CD4-positive, alpha-beta T cell (primary cell): ENCODE data around the gene SH3BP1. TPM values are rescaled to one million over a fixed set of nuclear protein-coding genes. Genes with fewer than 3 reads are reported as not detected.

Experiments
- ATAC-seq: fragments of 200-7000 bp; cut with Tn5 transposase; one replicate; pipeline ENCODE4 v1.10.0; 2022; ENCODE audit warnings: mild to moderate bottlenecking; ENCODE audit not compliant: poor library complexity
- CTCF ChIA-PET: fragments of 350-600 bp; sonication (Branson Sonifier 250); formaldehyde crosslinking; loops from one replicate; lab custom pipeline; 2021; ENCODE audit warnings: antibody characterized with exemption, inconsistent platforms; lab: Charles Lee
- POLR2A ChIA-PET: fragments of 350-600 bp; sonication (Branson Sonifier 250); formaldehyde crosslinking; loops from one replicate; lab custom pipeline; 2021; ENCODE audit warnings: antibody characterized with exemption, inconsistent platforms; lab: Charles Lee
- DNase-seq, 14 experiments: peaks; one replicate each; pipeline ENCODE4 v3.0.0-alpha.2; 2013 to 2020; ENCODE audit warnings: mixed read lengths in 2 of 14
- H3K27ac ChIP-seq, 2 donors: one replicate each; pipeline versions ENCODE4 v1.5.1 to v1.7.0; 2013; ENCODE audit warnings: low read length in 2 of 2, low read depth in 1 of 2, mild to moderate bottlenecking in 1 of 2
- H3K27me3 ChIP-seq, 2 experiments: 1 replicate in 1 of 2; 2 replicates in 1 of 2; pipeline versions ENCODE4 v1.6.1 to v1.7.0; 2013; ENCODE audit warnings: low read length in 2 of 2, control low read depth in 1 of 2, mild to moderate bottlenecking in 1 of 2, moderate library complexity in 1 of 2; ENCODE audit not compliant: insufficient read depth in 2 of 2, control insufficient read depth in 1 of 2
- H3K36me3 ChIP-seq: one replicate; pipeline ENCODE4 v1.6.1; 2013; ENCODE audit warnings: low read length, control low read depth; ENCODE audit not compliant: insufficient read depth
- H3K4me1 ChIP-seq: one replicate; pipeline ENCODE4 v1.6.1; 2013; ENCODE audit warnings: low read length, control low read depth; ENCODE audit not compliant: insufficient read depth
- H3K4me3 ChIP-seq: one replicate; pipeline ENCODE4 v1.5.1; 2013; ENCODE audit warnings: mild to moderate bottlenecking, low read length, moderate library complexity
- H3K9me3 ChIP-seq, 2 experiments: 1 replicate in 1 of 2; 2 replicates in 1 of 2; pipeline versions ENCODE4 v1.6.1 to v1.7.0; 2013; ENCODE audit warnings: low read length in 2 of 2, mild to moderate bottlenecking in 2 of 2, control low read depth in 1 of 2, moderate library complexity in 1 of 2; ENCODE audit not compliant: control insufficient read depth in 1 of 2, insufficient read depth in 1 of 2
- H3K27ac Mint-ChIP-seq: one replicate; pipeline ENCODE4 v1.8.0; 2020; ENCODE audit warnings: mixed read lengths
- H3K27me3 Mint-ChIP-seq: one replicate; pipeline ENCODE4 v1.8.0; 2021; ENCODE audit warnings: mixed read lengths
- H3K36me3 Mint-ChIP-seq: one replicate; pipeline ENCODE4 v1.8.0; 2021; ENCODE audit warnings: low read depth, mixed read lengths
- H3K4me1 Mint-ChIP-seq: one replicate; pipeline ENCODE4 v1.8.0; 2021; ENCODE audit warnings: low read depth, mixed read lengths
- H3K4me3 Mint-ChIP-seq: one replicate; pipeline ENCODE4 v1.8.0; 2020; ENCODE audit warnings: mild to moderate bottlenecking, mixed read lengths
- H3K9me3 Mint-ChIP-seq: one replicate; pipeline ENCODE4 v1.8.0; 2020; ENCODE audit warnings: mixed read lengths
- CTCF ChIP-seq: fragments of 200-600 bp; IDR thresholded peaks from one replicate; pipeline ENCODE4 v1.8.0; 2022; ENCODE audit warnings: antibody characterized with exemption, mild to moderate bottlenecking
- intact Hi-C, 2 experiments: fragments of 100-400 bp; cut with DNase I in 1 of 2; cut with micrococcal nuclease in 1 of 2; formaldehyde crosslinking; loops; one replicate each; pipeline versions ENCODE4 v1.15.1 to v1.9.0; 2023 to 2025; cut with DNase I, micrococcal nuclease
- total RNA-seq, 174 experiments: library from RNA in 2 of 174; stranded (reverse) in 2 of 174; gene quantifications; one replicate each; pipeline ENCODE4 v1.2.3 and lab custom pipeline; 2021 to 2026

The SH3BP1 gene
- total RNA-seq, 2 experiments from 2014 or later = 46.9 to 49.0 TPM

GRCh38 chr22:37639771-37640590, 512 bp downstream of the SH3BP1 start:
- H3K36me3 ChIP-seq = peaks cover 38% of the 10 kb centered on the region
- Mint-ChIP-seq H3K4me1 (peaks cover 67% of the 10 kb centered on the region), H3K27ac (peak overlapping the region; percentile 90), H3K9me3 (no peaks in the 10 kb centered on the region), H3K36me3 (peaks cover 45% of the 10 kb centered on the region), H3K4me3 (peak overlapping the region; percentile 100), H3K27me3 (no peaks in the 10 kb centered on the region)
- peak overlapping the region; percentile 65 to 77 for H3K27ac ChIP-seq
- ATAC-seq = peak; percentile 20
- ChIA-PET POLR2A (interaction anchor here (1.1 to 9.5 kb wide), 7 partner anchors 8 to 41 kb away, joined by 3 to 107 read pairs (median 15); partner anchors contain the start of genes GGA1 and PDXP), CTCF (interaction anchor here (7.4 kb wide), 1 partner anchor 41 kb away, joined by 171 read pairs; the partner anchor contains the start of genes LGALS1 and NOL12)
- no peaks in the 10 kb centered on the region for H3K9me3 ChIP-seq
- TF ChIP-seq CTCF = no peak
- intact Hi-C loops = loop anchor here in 1 of 2 experiments (2.0 kb wide), 1 partner anchor 19 kb away; the partner anchor contains the start of gene PDXP
- H3K4me1 ChIP-seq = peaks cover 87% of the 10 kb centered on the region
- H3K4me3 ChIP-seq = peak overlapping the region; percentile 97
- peak in 3 of 14 experiments; percentile 39 to 66 (median 64) for DNase-seq
- no peaks in the 10 kb centered on the region for H3K27me3 ChIP-seq

GRCh38 chr22:37640591-37641560, 1.4 kb downstream of the SH3BP1 start:
- Histone ChIP-seq H3K9me3 (no peaks in the 10 kb centered on the region), H3K4me1 (peaks cover 83% of the 10 kb centered on the region), H3K27me3 (no peaks in the 10 kb centered on the region), H3K27ac (peak overlapping the region; percentile 65 to 77), H3K36me3 (peaks cover 47% of the 10 kb centered on the region), H3K4me3 (peak overlapping the region; percentile 97)
- intact Hi-C loops = loop anchor here in 1 of 2 experiments (2.0 kb wide), 1 partner anchor 18 kb away; the partner anchor contains the start of gene PDXP
- H3K27me3 Mint-ChIP-seq = no peaks in the 10 kb centered on the region
- ATAC-seq (peak; percentile 19), DNase-seq (peak in 9 of 14 experiments; percentile 27 to 68 (median 50))
- peak overlapping the region; percentile 90 for H3K27ac Mint-ChIP-seq
- H3K4me1 Mint-ChIP-seq = peaks cover 60% of the 10 kb centered on the region
- H3K36me3 Mint-ChIP-seq = peaks cover 54% of the 10 kb centered on the region
- peak overlapping the region; percentile 100 for H3K4me3 Mint-ChIP-seq
- no peak for TF ChIP-seq CTCF
- ChIA-PET POLR2A (interaction anchor here (0.6 to 9.5 kb wide), 10 partner anchors 9 to 234 kb away, joined by 3 to 107 read pairs (median 12); partner anchors contain the start of genes GGA1, LGALS1 and PDXP), CTCF (interaction anchor here (7.4 kb wide), 1 partner anchor 40 kb away, joined by 171 read pairs; the partner anchor contains the start of genes LGALS1 and NOL12)
- no peaks in the 10 kb centered on the region for H3K9me3 Mint-ChIP-seq
